GM21825 (cell line): Measurements from ENCODE around the gene PIGU.
"Not testable (repeated sequence)": the region's sequence is repeated elsewhere in the genome, so short reads cannot be mapped to it uniquely, and the experiment has no call there.

Source experiments
- ATAC-seq: cut with Tn5 transposase; IDR thresholded peaks from one replicate; pipeline ENCODE4 v1.9.1; 2021; ENCODE audit warnings: mild to moderate bottlenecking, moderate library complexity; ENCODE audit not compliant: unreplicated experiment

The PIGU gene, protein sequence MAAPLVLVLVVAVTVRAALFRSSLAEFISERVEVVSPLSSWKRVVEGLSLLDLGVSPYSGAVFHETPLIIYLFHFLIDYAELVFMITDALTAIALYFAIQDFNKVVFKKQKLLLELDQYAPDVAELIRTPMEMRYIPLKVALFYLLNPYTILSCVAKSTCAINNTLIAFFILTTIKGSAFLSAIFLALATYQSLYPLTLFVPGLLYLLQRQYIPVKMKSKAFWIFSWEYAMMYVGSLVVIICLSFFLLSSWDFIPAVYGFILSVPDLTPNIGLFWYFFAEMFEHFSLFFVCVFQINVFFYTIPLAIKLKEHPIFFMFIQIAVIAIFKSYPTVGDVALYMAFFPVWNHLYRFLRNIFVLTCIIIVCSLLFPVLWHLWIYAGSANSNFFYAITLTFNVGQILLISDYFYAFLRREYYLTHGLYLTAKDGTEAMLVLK

DNA sequence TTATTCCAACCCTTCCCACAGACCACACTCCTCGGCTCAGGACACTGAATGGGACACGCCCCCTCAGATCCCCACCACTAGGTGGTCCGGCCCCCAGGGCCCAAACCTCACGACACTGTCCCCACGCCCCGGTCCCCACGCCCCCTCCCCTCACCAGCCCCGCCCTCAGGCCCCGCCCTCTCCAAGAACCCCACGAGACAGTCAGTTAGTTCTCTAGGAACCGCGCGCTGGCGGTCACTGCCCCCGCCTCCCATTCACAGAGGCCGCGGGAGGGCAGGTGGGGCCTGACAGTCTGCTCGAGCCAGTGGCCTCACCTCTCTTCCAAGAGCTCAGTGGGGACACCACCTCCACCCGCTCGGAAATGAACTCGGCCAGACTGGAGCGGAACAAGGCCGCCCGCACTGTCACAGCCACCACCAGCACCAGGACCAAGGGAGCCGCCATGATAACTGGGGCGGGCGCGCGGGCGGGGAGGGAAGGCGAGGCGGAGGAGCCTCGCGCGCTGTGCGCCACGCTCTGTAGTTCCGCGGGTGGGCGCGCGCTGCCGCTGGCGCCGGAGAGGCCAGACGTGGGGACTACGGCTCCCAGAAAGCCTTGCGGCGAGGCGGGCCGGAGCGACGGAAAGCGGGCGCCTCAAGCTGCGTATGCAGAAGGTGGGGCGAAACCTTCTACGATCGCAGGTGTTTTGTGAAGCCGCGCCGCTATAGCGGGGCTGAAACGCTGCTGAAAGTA, at the start of gene PIGU:
Gene PIGU, minus strand, starts transcription at position 451 of the 732 bp plus-strand sequence. Its CDS starts 7 bp downstream, at position 444.
- ATAC-seq = peak; percentile 94

DNA sequence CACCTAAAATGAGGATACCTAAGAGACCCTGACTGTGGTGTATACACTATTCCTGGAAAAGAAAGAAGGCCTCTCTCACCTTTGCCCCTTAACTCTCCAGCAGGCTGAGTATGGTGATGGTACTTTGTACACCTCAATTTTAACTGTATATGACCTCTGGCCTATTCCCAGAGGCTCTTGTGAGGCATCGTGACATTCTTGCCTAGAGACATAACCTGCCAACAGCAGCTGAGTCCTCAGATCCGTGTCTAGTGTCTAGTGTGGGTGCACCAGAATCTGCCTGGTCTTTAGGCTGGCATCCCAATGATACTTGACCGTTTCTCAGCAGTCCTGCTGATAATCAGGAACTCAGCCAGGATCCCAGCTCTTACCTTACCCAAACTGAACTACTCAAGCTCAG, 47.3 kb upstream of the PIGU start:
- no peak for ATAC-seq

DNA sequence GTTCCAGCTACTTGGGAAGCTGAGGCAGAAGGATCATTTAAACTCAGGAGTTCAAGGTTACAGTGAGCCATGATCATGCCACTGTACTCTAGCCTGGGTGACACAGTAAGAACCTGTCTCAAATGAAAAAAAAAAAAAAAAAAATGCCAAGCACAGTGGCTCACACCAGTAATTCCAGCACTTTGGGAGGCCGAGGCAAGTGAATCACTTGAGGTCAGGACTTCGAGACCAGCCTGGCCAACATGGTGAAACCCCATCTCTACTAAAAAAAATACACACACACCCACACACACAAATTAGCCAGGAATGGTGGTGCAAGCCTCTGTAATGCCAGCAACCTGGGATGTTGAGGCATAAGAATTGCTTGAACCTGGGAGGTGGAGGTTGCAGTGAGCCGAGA, 45.7 kb upstream of the PIGU start:
- ATAC-seq = not testable (repeated sequence)

DNA sequence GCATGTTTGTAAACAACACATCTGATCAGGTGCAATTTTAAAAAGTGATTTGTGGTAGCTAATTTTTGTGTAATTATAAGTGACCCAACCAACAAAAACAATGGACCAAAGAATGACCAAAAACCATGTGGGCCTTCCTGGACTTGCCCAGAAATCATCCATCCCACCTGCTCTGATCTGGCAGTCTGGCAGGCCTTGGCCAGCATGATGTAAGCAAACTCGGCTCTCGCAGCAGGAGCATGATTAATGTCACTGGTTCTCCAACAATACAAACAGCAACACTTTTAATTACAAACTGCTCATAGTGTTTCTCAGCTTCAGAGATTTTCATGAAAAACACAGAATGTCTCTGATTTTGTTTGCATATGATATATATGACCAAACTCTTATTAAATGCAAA, 43.4 kb upstream of the PIGU start:
- ATAC-seq = no peak

DNA sequence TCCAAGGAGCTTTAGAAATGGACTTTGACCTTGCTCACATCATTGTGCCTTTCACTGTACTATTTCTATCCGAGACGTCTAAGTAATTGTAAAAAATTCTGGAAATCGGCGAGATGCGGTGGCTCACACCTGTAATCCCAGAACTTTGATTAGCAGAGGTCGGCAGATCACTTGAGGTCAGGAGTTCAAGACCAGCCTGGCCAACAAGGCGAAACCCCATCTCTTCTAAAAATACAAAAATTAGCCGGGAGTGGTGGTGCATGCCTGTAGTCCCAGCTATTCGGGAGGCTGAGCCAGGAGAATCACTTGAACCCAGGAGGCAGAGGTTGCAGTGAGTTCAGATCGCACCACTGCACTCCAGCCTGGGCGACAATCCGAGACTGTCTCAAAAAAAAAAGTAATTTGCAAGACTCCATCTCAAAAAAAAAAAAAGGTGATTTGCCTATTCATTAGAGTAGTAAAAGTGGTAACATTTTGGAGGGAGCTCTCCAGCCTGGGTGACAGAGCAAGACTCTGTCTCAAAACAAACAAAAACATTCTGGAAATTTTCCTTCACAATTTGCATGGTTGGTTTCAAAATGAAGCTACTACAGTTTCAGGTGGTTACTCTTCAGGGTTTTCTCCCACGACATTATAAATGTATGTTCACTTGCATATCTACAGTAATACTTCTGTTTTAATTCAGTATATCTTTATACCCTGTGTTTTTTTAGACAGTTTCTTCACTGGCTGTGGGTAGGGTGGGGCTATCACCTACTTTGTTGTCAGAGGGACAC, 42.5 kb upstream of the PIGU start:
- ATAC-seq = peak; percentile 83

DNA sequence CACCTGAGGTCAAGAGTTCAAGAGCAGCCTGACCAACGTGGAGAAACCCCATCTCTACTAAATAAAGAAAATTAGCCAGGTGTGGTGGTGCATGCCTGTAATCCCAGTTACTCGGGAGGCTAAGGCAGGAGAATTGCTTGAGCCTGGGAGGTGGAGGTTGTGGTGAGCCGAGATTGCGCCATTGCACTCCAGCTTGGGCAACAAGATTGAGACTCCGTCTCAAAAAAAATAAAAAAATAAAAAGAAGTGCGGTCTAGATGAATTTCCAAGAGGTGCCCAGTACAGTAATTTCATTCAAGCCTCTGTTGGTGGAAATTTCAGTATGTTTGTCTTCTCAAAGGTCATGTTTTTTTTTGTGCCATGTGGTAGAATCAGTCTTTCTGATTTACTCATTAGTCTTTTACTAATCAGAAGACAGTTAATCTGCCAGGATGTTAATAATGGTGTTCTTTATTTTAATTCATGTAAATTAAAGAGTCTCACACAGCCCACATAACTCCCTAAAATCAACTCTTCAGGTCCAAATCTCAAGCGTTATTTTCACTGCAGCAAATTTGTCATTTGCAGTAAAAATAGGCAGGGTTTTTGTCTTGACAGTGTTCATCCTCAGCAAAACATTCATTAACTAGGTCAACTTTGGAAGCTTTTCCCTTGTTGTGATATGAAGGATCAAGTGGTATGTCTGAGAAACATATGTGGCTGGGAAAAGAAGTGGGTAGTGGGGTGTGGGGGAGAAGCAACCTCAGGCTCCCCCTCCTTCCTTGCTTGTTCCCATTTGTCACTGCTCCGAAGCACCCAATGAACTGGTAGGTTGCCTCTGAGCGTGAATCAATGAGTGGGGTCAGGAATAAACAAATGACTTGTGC, 40.6 kb upstream of the PIGU start:
- ATAC-seq = no peak

DNA sequence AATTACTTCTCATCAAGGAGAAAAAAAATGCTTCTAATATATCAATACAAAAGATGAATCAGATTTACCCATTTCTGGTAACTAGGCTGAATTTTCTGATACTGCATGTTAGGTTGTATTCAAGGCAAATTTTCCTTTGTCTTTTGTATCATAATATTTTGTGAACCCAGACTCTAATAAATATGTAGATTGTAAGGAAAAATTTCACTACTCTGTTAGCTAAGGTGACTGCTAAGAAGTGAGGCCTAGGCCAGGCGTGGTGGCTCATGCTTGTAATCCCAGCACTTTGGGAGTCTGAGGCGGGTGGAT, 40.0 kb upstream of the PIGU start:
- ATAC-seq = no peak

DNA sequence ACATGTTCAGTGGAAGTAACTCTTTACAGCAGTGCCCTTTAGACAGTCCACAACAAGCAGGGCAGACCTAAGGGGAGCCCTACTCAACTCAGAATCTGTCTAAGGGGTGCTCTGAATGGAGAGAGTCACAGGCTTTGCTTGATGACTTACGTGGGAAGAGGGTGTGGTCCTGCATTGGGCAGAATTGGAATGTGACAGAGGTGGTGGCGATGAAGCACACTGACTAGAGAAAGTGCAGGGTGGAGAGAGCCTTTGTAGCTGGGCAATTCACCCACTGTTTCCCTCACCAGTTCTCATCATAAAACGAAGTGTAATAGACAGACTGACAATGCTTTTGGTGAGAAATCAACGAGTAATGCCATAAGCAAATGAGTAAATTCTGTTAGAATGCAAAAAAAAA, 38.5 kb upstream of the PIGU start:
- no peak for ATAC-seq

DNA sequence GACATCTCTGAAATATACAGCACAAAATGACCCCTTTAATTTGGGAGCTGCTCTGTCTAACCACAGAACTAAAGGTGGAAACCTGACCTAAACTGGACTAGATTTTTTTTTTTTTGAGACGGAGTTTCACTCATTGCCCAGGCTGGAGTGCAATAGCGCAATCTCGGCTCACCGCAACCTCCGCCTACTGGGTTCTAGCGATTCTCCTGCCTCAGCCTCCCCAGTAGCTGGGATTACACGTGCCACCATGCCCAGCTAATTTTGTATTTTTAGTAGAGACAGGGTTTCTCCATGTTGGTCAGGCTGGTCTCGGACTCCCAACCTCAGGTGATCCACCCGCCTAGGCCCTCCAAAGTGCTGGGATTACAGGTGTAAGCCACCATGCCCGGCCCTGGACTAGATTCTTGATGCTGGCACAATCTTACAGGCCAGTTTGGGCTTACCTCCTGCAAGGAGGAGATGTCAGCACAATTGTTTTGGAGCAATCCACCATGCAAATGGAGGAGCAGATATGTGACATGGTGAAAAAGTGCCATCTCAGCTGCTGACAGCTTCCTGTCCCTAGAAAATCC, 37.1 kb upstream of the PIGU start:
- ATAC-seq = not testable (repeated sequence)

DNA sequence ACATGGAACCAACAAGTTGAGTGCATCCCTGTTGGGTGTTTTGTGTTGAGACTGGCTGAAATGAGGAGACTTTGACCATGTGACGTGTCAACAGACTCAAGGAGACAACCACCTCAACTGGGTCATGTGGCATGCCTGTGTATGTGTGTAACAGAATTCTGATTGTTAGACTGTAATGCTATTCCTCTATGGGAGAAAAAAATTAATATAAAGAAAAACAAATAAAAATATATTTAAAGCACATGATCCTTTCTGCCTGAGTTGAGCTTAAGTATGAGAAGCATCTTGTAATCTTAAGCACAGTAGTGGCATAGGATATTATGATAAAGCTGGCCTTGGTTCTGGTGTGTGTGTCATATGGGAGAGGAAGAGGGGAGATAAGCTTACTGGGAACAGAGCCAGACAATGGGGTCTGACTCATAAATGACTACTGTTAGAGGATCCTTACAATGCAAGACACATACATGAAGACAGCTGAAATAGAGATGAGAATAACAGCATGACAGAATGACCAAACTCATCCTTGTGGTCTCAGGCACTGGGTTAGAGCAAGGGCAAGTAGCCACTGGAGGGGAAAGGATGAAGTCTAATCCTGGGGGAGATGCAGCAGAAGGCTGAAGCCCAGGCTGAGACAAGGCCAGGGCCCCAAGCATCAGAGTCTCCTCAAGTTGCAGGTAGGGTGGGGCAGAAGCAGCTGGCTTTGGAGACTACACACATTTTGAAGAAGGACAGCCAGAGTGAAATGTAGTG, 36.5 kb upstream of the PIGU start:
- no peak for ATAC-seq

DNA sequence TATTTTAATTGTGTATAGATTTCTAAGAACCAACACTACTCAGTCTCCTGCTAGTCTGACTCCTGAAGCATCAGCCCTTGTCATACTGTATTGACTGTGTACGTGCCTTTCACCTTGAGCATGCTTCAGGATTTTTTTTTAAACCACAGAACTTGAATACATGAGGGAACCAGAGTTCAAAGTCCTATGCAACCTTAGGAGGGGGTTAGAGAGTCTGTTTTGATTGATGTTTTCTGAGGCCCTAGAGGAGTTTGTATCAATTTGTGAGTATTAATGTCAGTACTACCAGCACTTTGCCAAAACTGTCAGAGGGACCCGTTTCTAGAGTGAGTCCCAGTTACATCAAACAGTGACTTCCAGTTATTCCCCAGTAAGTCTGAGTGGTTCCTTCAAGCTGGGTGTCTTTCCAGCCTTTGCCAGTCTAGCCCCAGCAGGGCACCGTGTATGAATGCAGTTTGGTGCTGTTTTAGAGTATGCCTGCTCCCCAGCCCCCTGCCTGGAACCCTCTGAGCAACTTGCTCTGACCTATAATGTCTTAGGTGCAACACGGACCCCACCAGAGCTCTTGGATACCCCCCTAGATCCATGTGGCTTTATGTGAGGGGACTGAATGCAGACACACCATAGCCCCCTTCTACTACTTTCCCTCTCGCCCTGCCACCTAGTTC, 35.8 kb upstream of the PIGU start:
- ATAC-seq = no peak

DNA sequence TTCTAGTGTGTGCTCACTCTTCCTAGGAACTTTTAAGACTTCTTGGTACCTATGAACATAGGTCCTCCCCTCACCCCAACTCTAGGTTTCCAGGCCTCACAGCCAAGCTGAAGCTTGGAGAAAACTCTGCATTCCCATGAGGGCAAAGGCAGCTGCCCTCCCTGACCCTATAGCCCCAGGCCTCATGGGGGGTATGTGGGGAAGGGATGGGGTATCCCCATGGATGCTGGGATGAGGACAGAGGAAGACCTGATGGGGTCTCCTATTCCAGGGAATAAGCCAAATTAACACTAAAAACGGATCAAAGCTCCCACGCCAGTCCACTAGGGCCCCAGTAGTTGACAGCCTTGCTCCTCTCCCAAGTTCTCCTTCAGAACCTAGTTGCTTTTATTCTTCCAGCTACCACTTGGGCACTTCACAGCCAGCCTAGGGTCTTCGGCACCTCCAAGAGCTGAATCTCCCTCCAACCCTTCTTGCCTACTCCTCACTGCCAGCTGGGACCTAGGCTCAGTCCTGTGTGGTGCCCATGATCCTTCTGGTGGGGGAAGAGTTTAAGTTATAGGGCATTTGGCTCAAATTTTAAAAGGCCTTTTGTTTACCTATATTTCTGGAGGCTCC, 35.0 kb upstream of the PIGU start:
- no peak for ATAC-seq

DNA sequence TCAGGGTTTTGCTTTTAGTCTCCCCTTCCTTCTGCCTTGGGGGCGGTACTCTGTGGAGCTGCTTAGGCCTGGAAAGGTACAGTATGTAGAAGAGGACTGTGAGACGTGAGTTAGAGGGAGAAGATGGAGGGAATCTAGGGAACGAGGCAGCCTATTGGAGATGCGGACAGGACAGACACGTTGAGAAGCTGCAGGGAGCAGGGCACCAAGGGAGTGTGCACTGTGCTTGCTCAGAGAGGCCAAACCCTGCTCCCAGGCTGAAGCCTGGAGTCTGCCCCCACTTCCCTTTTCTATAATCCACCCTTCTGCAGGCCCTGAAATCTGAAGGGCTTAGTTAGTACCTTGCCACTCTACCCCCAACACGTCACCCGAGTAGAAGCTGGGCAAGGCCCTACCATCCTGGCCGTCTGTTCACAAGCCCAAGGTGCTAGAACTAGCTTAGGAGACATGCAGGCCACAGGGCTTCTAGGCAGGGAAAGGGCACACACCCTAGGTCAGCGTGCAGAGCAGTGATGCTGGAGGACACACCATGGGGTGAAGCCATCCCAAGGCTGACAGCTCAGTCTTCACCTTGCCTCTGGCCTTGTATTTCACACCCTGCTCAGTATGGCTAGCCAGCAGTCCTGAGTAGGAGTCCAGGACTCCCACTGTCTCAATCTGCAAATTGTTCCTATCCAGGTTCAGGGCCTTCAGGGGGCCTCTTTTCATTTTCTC, 34.1 kb upstream of the PIGU start:
- ATAC-seq = no peak

DNA sequence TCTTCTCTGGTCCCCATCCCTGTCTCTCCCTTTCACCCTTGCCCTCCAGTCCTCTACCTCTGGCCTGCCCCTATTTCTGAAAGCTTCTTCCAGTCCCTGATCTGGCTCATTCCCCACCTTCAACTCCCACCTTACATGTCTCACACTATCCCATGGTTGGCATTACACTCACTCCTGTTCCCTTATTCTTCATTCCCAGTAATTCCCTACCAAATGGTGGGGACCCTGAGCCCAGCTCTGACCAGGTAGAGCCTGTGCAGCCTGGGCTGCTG, 33.6 kb upstream of the PIGU start:
- no peak for ATAC-seq

DNA sequence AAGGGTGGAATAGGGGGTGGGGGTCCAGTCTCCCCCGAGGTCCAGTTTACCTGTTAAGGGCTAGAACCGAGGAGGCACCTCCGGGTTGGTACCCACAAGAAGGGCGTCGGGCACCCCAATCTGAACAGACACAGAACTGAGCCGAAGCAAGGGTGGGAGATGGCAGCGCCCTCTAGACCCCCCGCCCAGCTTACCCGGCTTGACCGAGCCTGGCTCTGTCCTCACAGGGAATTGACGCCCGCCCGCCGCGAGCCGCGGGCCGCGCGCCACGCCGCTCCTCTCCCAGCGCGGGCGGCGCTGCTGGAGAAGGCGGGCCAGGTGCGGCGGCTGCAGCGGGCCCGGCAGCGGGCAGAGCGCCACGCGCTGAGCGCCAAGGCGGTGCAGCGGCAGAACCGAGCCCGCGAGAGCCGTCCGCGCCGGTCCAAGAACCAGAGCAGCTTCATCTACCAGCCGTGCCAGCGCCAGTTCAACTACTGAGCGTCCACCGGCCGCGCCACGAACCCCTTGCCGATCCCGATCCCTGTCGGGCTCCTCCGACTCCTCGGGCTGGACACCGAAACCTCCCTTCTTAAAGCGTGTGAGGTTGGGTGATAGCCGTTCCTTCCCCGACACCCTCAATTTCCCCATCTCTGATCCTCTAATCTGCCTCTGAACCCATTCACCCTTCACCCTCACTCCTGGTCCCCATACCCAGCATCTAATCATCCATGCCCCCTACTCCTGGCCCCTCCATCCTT, 33.1 kb upstream of the PIGU start:
- ATAC-seq = peak; percentile 25

DNA sequence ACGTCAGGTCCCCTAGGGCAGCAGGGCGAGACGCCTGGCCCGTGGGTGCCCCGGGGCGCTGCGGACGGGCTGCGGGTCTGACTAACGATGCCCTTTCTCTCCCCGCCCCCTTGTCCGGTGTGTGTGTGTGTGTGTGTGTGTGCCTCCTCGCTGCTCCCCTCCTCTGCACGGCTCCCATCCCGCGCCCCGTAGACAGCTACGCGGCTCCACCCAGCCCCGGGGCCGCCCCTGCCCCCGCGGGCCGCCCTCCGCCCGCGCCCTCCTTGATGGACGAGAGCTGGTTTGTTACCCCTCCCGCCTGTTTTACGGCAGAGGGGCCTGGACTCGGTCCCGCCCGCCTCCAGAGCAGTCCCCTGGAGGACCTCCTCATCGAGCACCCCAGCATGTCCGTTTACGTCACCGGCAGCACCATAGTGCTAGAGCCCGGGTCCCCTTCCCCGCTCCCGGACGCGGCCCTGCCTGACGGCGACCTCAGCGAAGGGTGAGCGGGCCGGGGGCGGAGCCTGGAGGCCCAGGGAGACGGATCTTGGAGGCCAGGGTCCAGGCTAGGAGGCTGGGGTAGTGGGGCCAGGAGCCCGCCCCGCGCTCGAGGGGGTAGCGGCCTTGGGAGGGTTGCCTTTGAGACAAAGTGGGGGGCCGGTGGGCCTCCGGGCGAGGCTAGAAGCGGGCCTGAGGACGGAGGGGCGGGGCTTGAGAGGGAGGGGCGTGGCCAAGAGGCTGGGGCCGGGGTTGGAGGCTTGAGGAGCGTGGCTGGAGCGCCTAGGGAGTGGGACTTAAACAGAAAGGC, 32.3 kb upstream of the PIGU start:
- peak; percentile 54 for ATAC-seq

DNA sequence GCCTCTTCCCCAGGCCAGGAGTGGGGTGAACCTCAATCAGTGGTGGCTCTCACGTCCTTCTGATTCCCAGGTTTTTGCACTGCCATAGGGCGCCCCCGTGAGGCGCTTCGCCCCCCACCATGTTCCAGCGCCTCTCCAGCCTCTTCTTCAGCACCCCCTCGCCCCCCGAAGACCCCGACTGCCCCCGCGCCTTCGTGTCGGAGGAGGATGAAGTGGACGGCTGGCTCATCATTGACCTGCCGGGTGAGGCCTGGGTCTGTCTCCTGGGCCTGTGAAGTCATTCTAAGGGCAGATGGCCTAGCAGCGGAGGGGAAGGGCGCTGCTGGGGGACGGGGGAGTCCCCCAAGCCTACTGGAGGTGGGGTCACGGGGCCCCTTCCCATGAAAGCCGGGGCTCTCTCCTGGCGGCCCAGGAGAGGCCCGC, 31.7 kb upstream of the PIGU start:
- peak; percentile 11 for ATAC-seq
